Measurements from ENCODE around the gene PDIA4.

- TF ChIP-seq CTCF (IDR thresholded peaks at IDR 0.05) (no peak), POLR2A (IDR thresholded peaks at IDR 0.05) (no peak)
Observed at GRCh38 chr7:149046416-149046815, 18.1 kb upstream of the PDIA4 start.
